ENCODE measurements around the gene TFDP1.

Gene TFDP1

GRCh38 chr13:113597391-113598080 is 13.0 kb downstream of the TFDP1 start:
- DNase-seq (ENCODE audit: low read depth in 3 of 3, low spot score in 1 of 3), result no peak

GRCh38 chr13:113598081-113598410 is 13.5 kb downstream of the TFDP1 start:
- DNase-seq (ENCODE audit: low read depth in 3 of 3, low spot score in 1 of 3), result no peak

GRCh38 chr13:113598481-113598880 is 13.9 kb downstream of the TFDP1 start:
- DNase-seq (ENCODE audit: low read depth in 3 of 3, low spot score in 1 of 3), result no peak

- no peak for DNase-seq (ENCODE audit: low read depth in 3 of 3, low spot score in 1 of 3)
Measured at GRCh38 chr13:113599391-113599790, 14.8 kb downstream of the TFDP1 start.

GRCh38 chr13:113601166-113602070 is 16.9 kb downstream of the TFDP1 start:
- DNase-seq (ENCODE audit: low read depth in 3 of 3, low spot score in 1 of 3), result no peak

- no peak for DNase-seq (ENCODE audit: low read depth in 3 of 3, low spot score in 1 of 3)
Measured at GRCh38 chr13:113602291-113602988, 17.9 kb downstream of the TFDP1 start.

GRCh38 chr13:113603116-113603710 is 18.7 kb downstream of the TFDP1 start:
- DNase-seq (ENCODE audit: low read depth in 3 of 3, low spot score in 1 of 3), result no peak

GRCh38 chr13:113604186-113604585 is 19.6 kb downstream of the TFDP1 start:
- DNase-seq (ENCODE audit: low read depth in 3 of 3, low spot score in 1 of 3), result no peak

GRCh38 chr13:113605461-113605860 is 20.9 kb downstream of the TFDP1 start:
- no peak for DNase-seq (ENCODE audit: low read depth in 3 of 3, low spot score in 1 of 3)

- DNase-seq (ENCODE audit: low read depth in 3 of 3, low spot score in 1 of 3), result no peak
Measured at GRCh38 chr13:113605866-113606438, 21.4 kb downstream of the TFDP1 start.

- DNase-seq (ENCODE audit: low read depth in 3 of 3, low spot score in 1 of 3), result no peak
Measured at GRCh38 chr13:113607056-113607888, 22.7 kb downstream of the TFDP1 start.

GRCh38 chr13:113607889-113608635 is 23.5 kb downstream of the TFDP1 start:
- DNase-seq (ENCODE audit: low read depth in 3 of 3, low spot score in 1 of 3), result no peak

- DNase-seq (ENCODE audit: low read depth in 3 of 3, low spot score in 1 of 3), result no peak
Measured at GRCh38 chr13:113608967-113609533, 24.5 kb downstream of the TFDP1 start.

GRCh38 chr13:113609616-113610015 is 25.1 kb downstream of the TFDP1 start:
- DNase-seq (ENCODE audit: low read depth in 3 of 3, low spot score in 1 of 3), result no peak

GRCh38 chr13:113610266-113610665 is 25.7 kb downstream of the TFDP1 start:
- DNase-seq (ENCODE audit: low read depth in 3 of 3, low spot score in 1 of 3), result no peak

- DNase-seq (ENCODE audit: low read depth in 3 of 3, low spot score in 1 of 3), result no peak
Measured at GRCh38 chr13:113611996-113612395, 27.4 kb downstream of the TFDP1 start.

- no peak for DNase-seq (ENCODE audit: low read depth in 3 of 3, low spot score in 1 of 3)
Measured at GRCh38 chr13:113612607-113613006, 28.1 kb downstream of the TFDP1 start.

- no peak for DNase-seq (ENCODE audit: low read depth in 3 of 3, low spot score in 1 of 3)
Measured at GRCh38 chr13:113613789-113614379, 29.3 kb downstream of the TFDP1 start.

Measured in stimulated activated CD4-positive, alpha-beta T cell treated with anti-CD3 and anti-CD28 coated beads, TNF-alpha, amount 100 ng/mL, for 1 hour (primary cell).